ENCODE measurements around the gene PKIG.

DNA sequence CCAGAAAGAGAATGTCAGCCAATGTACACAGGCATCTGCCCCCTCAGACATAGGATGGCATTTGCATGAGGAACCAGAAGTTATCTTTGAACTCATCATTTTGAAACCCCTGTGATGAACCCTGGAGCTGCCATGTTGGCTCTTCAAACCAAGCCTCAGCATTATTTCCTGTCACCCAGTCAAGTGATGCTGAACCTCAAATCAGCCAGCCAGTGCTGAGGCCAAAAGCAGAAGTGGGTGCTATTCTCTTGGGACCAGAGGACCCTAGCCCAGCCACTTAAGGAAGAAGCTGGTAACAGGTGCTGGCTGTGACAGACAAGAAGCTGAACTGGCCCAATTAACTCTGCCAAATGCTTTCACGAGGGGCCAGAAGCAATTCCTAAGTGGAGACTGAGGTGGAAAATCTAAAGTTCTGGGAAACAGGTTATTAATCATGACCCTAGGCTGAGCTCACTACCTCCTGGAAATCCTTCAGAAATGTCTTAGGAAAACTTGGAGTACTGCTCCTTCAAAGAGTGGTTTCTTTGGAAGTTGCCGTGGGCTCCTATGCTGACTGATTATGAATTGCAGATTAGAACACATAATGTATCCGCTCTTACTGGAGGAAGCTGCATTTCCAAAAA, 4.0 kb downstream of the PKIG start:
- peak; percentile 53; the same call in 1 of the 2 replicates for TF ChIP-seq TAF1 (IDR thresholded peaks at IDR 0.05; ENCODE audit: low read depth, low read length)
- TF ChIP-seq POLR2AphosphoS5 (IDR thresholded peaks at IDR 0.05; ENCODE audit: low read depth, low read length), result 0 out of 2 replicates have a peak, but pooled peaks have one; percentile 27
- TF ChIP-seq POLR2A (IDR thresholded peaks at IDR 0.05; ENCODE audit: low read depth, low read length), result 0 out of 2 replicates have a peak, but pooled peaks have one; percentile 31
- TF ChIP-seq POU2F2 (IDR thresholded peaks at IDR 0.05; ENCODE audit: low read depth, low read length), result peak; percentile 84
- peak; percentile 99 for TF ChIP-seq SPI1 (IDR thresholded peaks at IDR 0.05; ENCODE audit: low read depth, low read length)
- TF ChIP-seq PAX5 (IDR thresholded peaks at IDR 0.05; ENCODE audit: insufficient read depth, low read length, severe bottlenecking), result no peak

All from GM12891 (cell line).